H9 (cell line): ENCODE data around the gene ADAT3. TPM values are rescaled to one million over a fixed set of nuclear protein-coding genes. Genes with fewer than 3 reads are reported as not detected.

Experiments
- DNase-seq: peaks from one replicate; pipeline ENCODE4 v3.0.0-alpha.2; 2017
- H2AFZ ChIP-seq: one replicate; pipeline ENCODE4 v1.6.1; 2013; ENCODE audit warnings: mild to moderate bottlenecking, low read length, control low read depth, moderate library complexity
- H2AK5ac ChIP-seq: 2 replicates; pipeline ENCODE4 v1.6.1; 2013; ENCODE audit warnings: low read length, control low read depth, mixed read lengths; ENCODE audit not compliant: insufficient read length
- H2BK120ac ChIP-seq: one replicate; pipeline ENCODE4 v1.6.1; 2013; ENCODE audit warnings: low read depth, mild to moderate bottlenecking, low read length, control low read depth, inconsistent platforms; ENCODE audit not compliant: poor library complexity, severe bottlenecking
- H2BK12ac ChIP-seq: 2 replicates; pipeline ENCODE4 v1.6.1; 2013; ENCODE audit warnings: low read length, control low read depth, mixed read lengths, low read depth; ENCODE audit not compliant: insufficient read length
- H2BK15ac ChIP-seq: 2 replicates; pipeline ENCODE4 v1.6.1; 2013; ENCODE audit warnings: low read depth, low read length, control low read depth
- H2BK20ac ChIP-seq: one replicate; pipeline ENCODE4 v1.6.1; 2013; ENCODE audit warnings: low read depth, mild to moderate bottlenecking, low read length, control low read depth, inconsistent platforms; ENCODE audit not compliant: poor library complexity, severe bottlenecking
- H2BK5ac ChIP-seq: 2 replicates; pipeline ENCODE4 v1.6.1; 2013; ENCODE audit warnings: low read length, control low read depth, mixed read lengths; ENCODE audit not compliant: insufficient read length
- H3K14ac ChIP-seq: 2 replicates; pipeline ENCODE4 v1.6.1; 2013; ENCODE audit warnings: low read length, control low read depth; ENCODE audit not compliant: insufficient read depth
- H3K18ac ChIP-seq: 2 replicates; pipeline ENCODE4 v1.6.1; 2013; ENCODE audit warnings: low read depth, mild to moderate bottlenecking, mixed read lengths, low read length, control low read depth; ENCODE audit not compliant: insufficient read length
- H3K23ac ChIP-seq: 2 replicates; pipeline ENCODE4 v1.6.1; 2013; ENCODE audit warnings: low read length, control low read depth, mixed read lengths, low read depth; ENCODE audit not compliant: insufficient read length
- H3K23me2 ChIP-seq: 2 replicates; pipeline ENCODE4 v1.6.1; 2013; ENCODE audit warnings: low read depth, mild to moderate bottlenecking, mixed read lengths, low read length, control low read depth; ENCODE audit not compliant: insufficient read length, poor library complexity, severe bottlenecking
- H3K27ac ChIP-seq: 2 replicates; pipeline ENCODE4 v1.5.1; 2013; ENCODE audit warnings: low read length, control low read depth, mixed read lengths, low read depth; ENCODE audit not compliant: insufficient read length
- H3K27me3 ChIP-seq: 2 replicates; pipeline ENCODE4 v1.6.1; 2013; ENCODE audit warnings: low read length, control low read depth, inconsistent platforms; ENCODE audit not compliant: insufficient read depth
- H3K4ac ChIP-seq: 2 replicates; pipeline ENCODE4 v1.6.1; 2013; ENCODE audit warnings: low read depth, mild to moderate bottlenecking, control low read depth, inconsistent platforms, low read length, moderate library complexity
- H3K4me1 ChIP-seq: 2 replicates; pipeline ENCODE4 v1.6.1; 2013; ENCODE audit warnings: low read length, control low read depth, inconsistent platforms; ENCODE audit not compliant: insufficient read depth
- H3K4me2 ChIP-seq: 2 replicates; pipeline ENCODE4 v1.6.1; 2013; ENCODE audit warnings: low read length, control low read depth, mixed read lengths; ENCODE audit not compliant: insufficient read length, insufficient read depth
- H3K56ac ChIP-seq: 2 replicates; pipeline ENCODE4 v1.6.1; 2013; ENCODE audit warnings: low read depth, mild to moderate bottlenecking, mixed read lengths, low read length, control low read depth; ENCODE audit not compliant: insufficient read length
- H3K79me1 ChIP-seq: 2 replicates; pipeline ENCODE4 v1.6.1; 2013; ENCODE audit warnings: low read depth, mild to moderate bottlenecking, moderate library complexity, low read length, control low read depth, inconsistent platforms; ENCODE audit not compliant: insufficient read depth, poor library complexity, severe bottlenecking
- H3K79me2 ChIP-seq: 2 replicates; pipeline ENCODE4 v1.6.1; 2013; ENCODE audit warnings: low read length, control low read depth, inconsistent platforms; ENCODE audit not compliant: insufficient read depth
- H3K9ac ChIP-seq: 2 replicates; pipeline ENCODE4 v1.6.1; 2013; ENCODE audit warnings: low read length, control low read depth, mixed read lengths; ENCODE audit not compliant: insufficient read length; ENCODE audit errors: extremely low read depth
- H3K9me3 ChIP-seq: one replicate; pipeline ENCODE4 v1.6.1; 2013; ENCODE audit warnings: low read depth, low read length, inconsistent platforms; ENCODE audit not compliant: control insufficient read depth
- H3T11ph ChIP-seq: one replicate; pipeline ENCODE4 v1.6.1; 2013; ENCODE audit warnings: mild to moderate bottlenecking, low read length, control low read depth, inconsistent platforms
- H4K20me1 ChIP-seq: one replicate; pipeline ENCODE4 v1.6.1; 2013; ENCODE audit not compliant: control insufficient read depth, insufficient read length, insufficient read depth
- H4K5ac ChIP-seq: 2 replicates; pipeline ENCODE4 v1.6.1; 2013; ENCODE audit warnings: low read depth, mild to moderate bottlenecking, mixed read lengths, low read length, control low read depth; ENCODE audit not compliant: insufficient read length
- H4K8ac ChIP-seq: replicated peaks from 2 replicates; pipeline ENCODE4 v1.6.1; 2013; ENCODE audit warnings: low read length, control low read depth, mixed read lengths, low read depth; ENCODE audit not compliant: insufficient read length
- H4K91ac ChIP-seq: 2 replicates; pipeline ENCODE4 v1.6.1; 2013; ENCODE audit warnings: low read depth, mild to moderate bottlenecking, moderate library complexity, mixed read lengths, low read length, control low read depth; ENCODE audit not compliant: insufficient read length
- H3K27ac Mint-ChIP-seq, 3 experiments: 2 replicates in 2 of 3; 3 replicates in 1 of 3; pipeline ENCODE4 v1.8.0; 2020 to 2021; ENCODE audit warnings: mixed read lengths in 3 of 3, mild to moderate bottlenecking in 1 of 3, moderate library complexity in 1 of 3
- H3K27me3 Mint-ChIP-seq: 2 replicates; pipeline ENCODE4 v1.8.0; 2021; ENCODE audit warnings: low read depth, mild to moderate bottlenecking, moderate library complexity, mixed read lengths
- H3K36me3 Mint-ChIP-seq, 3 experiments: 2 replicates in 2 of 3; 3 replicates in 1 of 3; pipeline ENCODE4 v1.8.0; 2020 to 2021; ENCODE audit warnings: low read depth in 3 of 3, mixed read lengths in 3 of 3; ENCODE audit not compliant: insufficient read depth in 1 of 3
- H3K4me1 Mint-ChIP-seq, 2 experiments: 2 replicates each; pipeline ENCODE4 v1.8.0; 2020; ENCODE audit warnings: mixed read lengths in 2 of 2
- H3K4me3 Mint-ChIP-seq, 2 experiments: 2 replicates in 1 of 2; 3 replicates in 1 of 2; pipeline ENCODE4 v1.8.0; 2020 to 2021; ENCODE audit warnings: mild to moderate bottlenecking in 2 of 2, mixed read lengths in 2 of 2, moderate library complexity in 1 of 2
- H3K9me3 Mint-ChIP-seq, 2 experiments: 2 replicates in 1 of 2; 3 replicates in 1 of 2; pipeline ENCODE4 v1.8.0; 2020; ENCODE audit warnings: mild to moderate bottlenecking in 2 of 2, mixed read lengths in 2 of 2, moderate library complexity in 1 of 2
- CTCF ChIP-seq: fragments of 200-600 bp; sonication (generic); conservative IDR thresholded peaks from 3 replicates; pipeline ENCODE4 v1.8.0; 2021; ENCODE audit warnings: antibody characterized with exemption, mild to moderate bottlenecking
- WGBS: extraction: QIAGEN DNeasy Blood & Tissue Kit; methylation state at CpG from one replicate; pipeline ENCODE4 v1.1.7; 2013; ENCODE audit warnings: missing lambda C conversion rate, low lambda C conversion rate, mixed read lengths; ENCODE audit not compliant: insufficient read length; ENCODE audit errors: extremely low coverage; 5-methylcytosine and 5-hydroxymethylcytosine counted together
- total RNA-seq: library from RNA; stranded (reverse); gene quantifications from 2 replicates; pipeline ENCODE4 v1.2.1, GENCODE V29; 2021

ADAT3 gene
- total RNA-seq, 1 experiment from 2014 or later: 12.2 TPM

GRCh38 chr19:1912760-1913505, 7.7 kb downstream of the ADAT3 start:
- Histone ChIP-seq H3K9me3 (no peaks in the 10 kb centered on the region), H3K14ac (no peak overlapping the region; the same call in 1 of the 2 replicates), H2BK12ac (no peak overlapping the region), H3K27ac (no peak overlapping the region), H3K18ac (no peak overlapping the region), H3K23me2 (no peaks in the 10 kb centered on the region), H2BK20ac (no peak overlapping the region), H2BK120ac (no peak overlapping the region), H3T11ph (no peak overlapping the region), H2BK5ac (no peak overlapping the region), H3K4me2 (no peak overlapping the region), H3K4ac (no peak overlapping the region), H3K27me3 (no peaks in the 10 kb centered on the region), H4K20me1 (no peaks in the 10 kb centered on the region), H3K56ac (no peak overlapping the region), H4K91ac (no peak overlapping the region), H4K8ac (no peak overlapping the region), H2AK5ac (no peak overlapping the region), H3K23ac (no peak overlapping the region), H3K4me1 (no peaks in the 10 kb centered on the region), H2BK15ac (no peak overlapping the region), H3K79me1 (peaks cover 4% of the 10 kb centered on the region), H3K9ac (no peak overlapping the region), H2AFZ (no peak overlapping the region), H4K5ac (no peak overlapping the region), H3K79me2 (peaks cover 11% of the 10 kb centered on the region; the same call in 1 of the 2 replicates)
- no peak overlapping the region for H3K4me3 Mint-ChIP-seq
- H3K4me1 Mint-ChIP-seq: no peaks in the 10 kb centered on the region
- H3K27me3 Mint-ChIP-seq: no peaks in the 10 kb centered on the region
- no peak for DNase-seq
- no CpG with 5 or more reads among the region's 77 CpGs for WGBS
- H3K36me3 Mint-ChIP-seq: peaks cover 6 to 24% (median 21%) of the 10 kb centered on the region in 3 experiments
- no peaks in the 10 kb centered on the region for H3K9me3 Mint-ChIP-seq
- peak overlapping the region in 2 of 3 experiments; percentile 23 to 55; a peak in 2 of 7 replicates for H3K27ac Mint-ChIP-seq
- TF ChIP-seq CTCF: no peak
